Dedifferentiated amniotic fluid mesenchymal stem cell (primary cell): ENCODE results near the gene RYR3.

ENCODE experiments used
- DNase-seq: peaks from one replicate; pipeline ENCODE4 v3.0.0-alpha.2; 2016; ENCODE audit errors: extremely low spot score

RYR3 gene

GRCh38 chr15:33506781-33507296, 196.1 kb downstream of the RYR3 start:
- DNase-seq = no peak

- DNase-seq = no peak
Observed at GRCh38 chr15:33508703-33509102, 197.9 kb downstream of the RYR3 start.

GRCh38 chr15:33515121-33515520, 204.4 kb downstream of the RYR3 start:
- DNase-seq = no peak

DNA sequence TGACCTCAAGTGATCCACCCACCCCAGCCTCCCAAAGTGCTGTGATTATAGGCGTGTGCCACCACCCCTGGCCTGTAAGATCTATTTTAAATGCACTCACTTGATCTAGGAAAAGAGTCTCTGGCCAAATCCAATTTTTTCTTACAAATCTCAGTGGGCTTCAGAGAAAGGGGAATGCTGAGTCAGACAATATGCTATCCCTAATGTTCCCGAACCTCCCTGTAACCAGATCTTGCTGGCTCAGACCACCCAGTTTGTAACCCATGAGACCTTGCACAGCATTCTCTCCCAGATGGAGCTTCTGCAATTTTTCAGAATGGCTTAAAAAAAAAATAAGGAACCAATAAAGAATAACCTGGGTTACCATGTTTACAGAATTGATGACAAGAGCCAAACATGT, 205.8 kb downstream of the RYR3 start:
- DNase-seq = no peak

GRCh38 chr15:33517944-33518343, 207.2 kb downstream of the RYR3 start:
- no peak for DNase-seq

GRCh38 chr15:33518421-33518820, 207.7 kb downstream of the RYR3 start:
- no peak for DNase-seq

DNA sequence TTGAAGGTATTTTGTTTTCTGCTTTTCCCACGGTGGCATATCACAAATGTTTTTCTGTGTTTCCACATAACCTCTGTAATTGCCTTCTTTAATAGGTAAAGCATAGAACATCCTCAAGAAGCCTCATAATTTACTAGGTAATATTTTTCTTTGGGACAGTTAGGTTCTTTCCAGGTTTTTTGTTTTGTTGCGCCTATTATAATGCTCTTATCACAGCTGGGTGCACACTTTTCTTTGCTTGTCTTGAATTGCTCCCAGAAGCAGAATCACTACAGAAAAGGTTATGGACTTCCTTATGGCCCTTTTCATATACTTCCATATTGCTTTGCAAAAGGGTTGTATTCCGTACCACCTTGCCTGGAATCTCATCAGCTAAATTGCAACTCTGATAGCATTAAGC, 213.5 kb downstream of the RYR3 start:
- no peak for DNase-seq

GRCh38 chr15:33526532-33526931, 215.8 kb downstream of the RYR3 start:
- DNase-seq = no peak

- no peak for DNase-seq
Observed at GRCh38 chr15:33533197-33533596, 222.4 kb downstream of the RYR3 start.

- no peak for DNase-seq
Observed at GRCh38 chr15:33534642-33535041, 223.9 kb downstream of the RYR3 start.

DNA sequence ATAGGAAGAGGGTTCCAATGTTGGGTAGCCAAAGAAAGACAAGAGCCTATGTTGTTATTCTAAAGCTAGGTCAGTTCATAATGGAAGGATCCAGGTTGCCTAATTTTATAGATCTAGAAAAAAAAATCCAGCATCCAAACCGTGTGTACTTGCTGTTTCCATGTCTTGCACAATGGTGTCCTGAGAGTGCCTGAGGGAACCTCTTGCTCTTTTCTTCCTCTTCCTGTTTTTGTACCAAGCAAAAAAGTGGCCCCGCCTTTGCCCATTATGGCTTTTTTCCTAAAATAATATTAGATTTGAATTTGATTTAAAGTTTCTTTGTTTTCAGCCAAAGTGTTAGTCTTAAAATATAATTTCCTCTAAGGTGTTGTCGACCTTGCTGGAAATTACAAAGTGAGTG, 224.4 kb downstream of the RYR3 start:
- no peak for DNase-seq

DNA sequence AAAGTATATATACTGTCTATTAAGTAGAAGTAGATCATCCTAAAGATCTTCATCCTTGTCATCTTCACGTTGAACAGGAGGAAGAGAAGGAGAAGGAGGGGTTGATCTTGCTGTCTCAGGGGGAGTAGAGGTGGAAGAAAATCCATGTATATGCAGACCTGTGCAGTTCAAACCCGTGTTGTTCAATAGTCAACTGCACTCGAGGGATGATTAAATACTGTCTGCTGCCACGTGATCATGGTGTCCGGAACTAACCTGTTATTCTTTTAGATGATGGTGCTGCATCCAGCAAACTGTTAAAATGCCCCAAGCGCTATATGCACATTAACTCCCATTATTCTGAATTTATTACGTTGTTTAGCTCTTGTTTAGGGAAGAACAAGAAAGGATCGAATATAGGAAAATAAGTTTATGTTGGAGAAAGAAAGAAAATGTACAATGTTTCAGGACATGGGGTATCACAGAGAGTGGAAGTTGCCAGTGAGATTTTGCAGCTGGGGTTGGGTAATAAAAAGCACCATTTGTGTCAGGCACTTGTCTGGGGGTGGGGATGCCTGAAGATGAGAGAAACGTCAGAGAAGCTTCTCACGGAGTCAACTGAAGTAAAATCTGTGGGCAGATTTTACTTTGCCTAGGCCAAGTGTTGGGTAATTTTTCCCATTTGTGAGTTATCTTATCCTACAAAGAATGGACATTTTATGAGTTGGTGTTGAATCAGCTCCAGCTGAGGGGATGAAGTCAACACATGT, 229.2 kb downstream of the RYR3 start:
- no peak for DNase-seq

GRCh38 chr15:33543957-33544356, 233.2 kb downstream of the RYR3 start:
- no peak for DNase-seq

GRCh38 chr15:33545866-33546265, 235.1 kb downstream of the RYR3 start:
- DNase-seq = no peak

GRCh38 chr15:33547876-33548275, 237.1 kb downstream of the RYR3 start:
- DNase-seq = no peak

DNA sequence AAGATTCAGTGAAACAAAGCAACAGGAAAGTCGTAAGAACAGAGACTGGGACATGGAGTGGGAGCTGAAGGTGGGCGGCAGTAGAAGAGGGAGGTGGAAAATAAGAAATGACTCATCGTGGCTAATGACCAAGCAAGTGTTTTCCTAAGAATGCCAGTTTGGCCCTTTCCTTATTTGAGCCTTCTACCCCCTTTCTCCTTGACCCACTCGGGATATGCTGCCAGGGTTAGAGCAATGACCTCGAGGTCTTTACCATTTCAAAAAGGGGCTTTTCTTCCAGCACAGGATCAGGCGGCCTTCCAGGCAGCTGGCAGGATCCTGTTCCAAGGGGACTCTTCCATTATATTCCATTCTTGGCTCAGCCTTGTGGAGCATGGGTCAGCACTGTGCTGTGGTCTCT, 241.1 kb downstream of the RYR3 start:
- DNase-seq = no peak

GRCh38 chr15:33553157-33553556, 242.4 kb downstream of the RYR3 start:
- no peak for DNase-seq

DNA sequence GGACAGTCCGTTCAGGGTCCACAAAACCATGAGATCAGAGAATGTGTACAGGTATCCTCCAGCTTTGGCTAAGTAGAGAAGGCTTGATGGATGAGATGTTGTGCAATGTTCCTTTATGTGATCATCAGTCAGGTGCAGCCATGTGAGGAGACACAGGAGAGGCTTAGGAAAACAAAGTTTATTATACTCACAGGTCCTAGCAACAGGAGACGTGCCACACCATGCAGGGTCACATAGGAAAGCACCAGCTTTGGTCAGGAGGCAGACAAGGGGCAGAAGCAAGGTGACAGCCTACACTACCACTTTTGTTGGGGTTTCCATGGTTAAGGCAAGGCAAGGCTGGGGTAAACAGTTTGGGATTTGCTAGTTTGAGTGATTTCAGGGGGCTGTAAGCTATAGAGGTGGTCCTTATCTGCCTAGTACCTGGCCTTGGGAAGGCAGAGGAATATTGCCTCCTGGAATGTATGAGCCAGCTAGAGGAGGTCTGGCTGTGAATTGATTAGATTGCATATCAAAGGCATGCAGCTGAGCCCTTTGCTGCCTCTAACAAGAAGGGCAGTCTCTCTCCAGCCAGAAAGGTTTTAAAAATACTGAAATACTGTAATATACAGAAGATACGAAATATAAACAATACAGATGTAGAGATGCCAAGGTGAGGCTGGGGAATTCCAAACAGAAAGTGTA, 248.6 kb downstream of the RYR3 start:
- no peak for DNase-seq

DNA sequence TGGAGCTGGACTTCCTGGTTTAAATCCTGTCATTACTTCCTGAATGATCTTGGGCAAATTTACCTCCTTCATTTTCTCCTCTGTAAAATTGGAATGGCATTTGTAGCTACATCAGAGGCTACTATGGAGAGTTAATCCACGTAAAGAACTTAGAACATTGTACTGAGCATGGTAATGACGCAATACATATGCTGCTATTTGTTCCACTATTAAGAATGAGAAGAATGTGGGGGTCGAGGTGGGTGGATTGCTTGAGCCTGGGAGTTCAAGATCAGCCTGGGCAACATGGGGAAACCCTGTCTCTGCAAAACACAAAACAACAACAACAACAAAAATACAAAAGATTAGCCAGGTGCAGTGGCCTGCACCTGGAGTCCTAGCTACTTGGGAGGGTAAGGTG, 250.6 kb downstream of the RYR3 start:
- DNase-seq = no peak

- no peak for DNase-seq
Observed at GRCh38 chr15:33561967-33562366, 251.2 kb downstream of the RYR3 start.

DNA sequence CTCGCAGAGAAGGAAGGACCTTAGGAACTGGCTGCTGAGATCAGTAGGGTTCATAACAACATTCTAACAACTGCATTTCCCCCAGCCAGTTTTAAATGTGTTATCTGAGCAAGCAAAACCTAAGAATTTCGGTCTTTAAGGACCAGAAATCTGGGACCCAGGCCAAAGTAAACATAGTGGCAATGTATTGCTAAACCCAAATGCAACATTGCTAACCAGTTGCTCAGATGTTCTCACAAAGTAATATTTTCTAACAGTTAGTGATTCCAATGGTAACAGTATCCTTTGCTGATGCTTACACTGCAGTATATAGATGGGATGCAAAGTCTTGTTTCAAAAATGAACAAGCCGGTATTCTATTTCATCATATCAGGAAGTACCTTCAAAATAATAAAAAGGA, 254.3 kb downstream of the RYR3 start:
- DNase-seq = no peak

GRCh38 chr15:33567652-33568051, 256.9 kb downstream of the RYR3 start:
- DNase-seq = no peak

DNA sequence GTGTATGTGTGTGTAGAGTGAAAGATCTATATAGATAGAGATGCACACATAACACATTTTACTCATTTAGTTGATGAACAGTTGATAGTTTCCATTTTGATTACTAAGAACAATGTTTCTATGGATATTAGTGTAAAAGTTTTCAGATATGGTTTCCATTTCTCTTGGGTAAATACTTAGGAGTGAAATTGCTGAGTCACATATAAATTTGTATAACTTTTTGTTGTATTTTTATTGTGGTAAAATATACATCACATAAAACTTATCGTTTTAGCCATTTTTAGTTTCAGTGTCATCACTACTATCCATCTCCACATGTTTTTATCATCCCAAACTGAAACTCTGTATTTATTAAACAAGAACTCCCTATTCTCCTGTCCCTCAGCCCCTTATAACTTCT, 258.3 kb downstream of the RYR3 start:
- DNase-seq = no peak
